GM19239 (cell line): Measurements from ENCODE around the gene SPI1.
"Not testable (repeated sequence)": the region's sequence is repeated elsewhere in the genome, so short reads cannot be mapped to it uniquely, and the experiment has no call there.

Experiments
- DNase-seq: peaks from one replicate; pipeline ENCODE4 v3.0.0; 2011; ENCODE audit warnings: low spot score; ENCODE audit not compliant: insufficient read length
- FAIRE-seq: peaks from 2 replicates; lab custom pipeline; 2011; peaks lifted over from hg19 to GRCh38; lab: Jason Lieb, UNC

SPI1 gene

GRCh38 chr11:47329431-47329986, 48.8 kb downstream of the SPI1 start:
- no peak for FAIRE-seq
- no peak for DNase-seq

- DNase-seq, result no peak
Observed at GRCh38 chr11:47328449-47329390, 49.6 kb downstream of the SPI1 start.

DNA sequence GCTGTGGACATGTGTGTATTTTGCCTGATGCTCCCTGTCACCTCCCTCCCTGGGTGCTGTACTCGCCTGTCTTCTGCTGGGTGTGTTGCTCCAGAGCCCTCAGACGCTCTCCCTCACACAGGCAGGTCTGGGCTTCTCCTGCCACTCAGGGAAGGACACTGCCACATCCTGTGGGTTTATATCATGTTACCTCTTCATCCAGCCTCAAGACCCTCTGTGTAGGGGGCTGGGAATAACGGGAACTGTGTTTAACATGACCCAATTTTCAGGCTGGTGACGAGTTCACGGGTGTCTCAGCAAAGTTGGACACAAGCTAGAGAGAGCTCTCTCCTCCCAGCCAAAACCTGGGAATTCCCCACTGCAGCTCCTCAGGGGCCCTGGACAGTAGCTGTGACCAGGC, 50.4 kb downstream of the SPI1 start:
- DNase-seq (no peak), FAIRE-seq (no peak)

More at GRCh38 chr11:47328449-47329390, 49.6 kb downstream of the SPI1 start:
- no peak for FAIRE-seq

GRCh38 chr11:47327025-47327424, 51.3 kb downstream of the SPI1 start:
- DNase-seq (no peak), FAIRE-seq (no peak)

DNA sequence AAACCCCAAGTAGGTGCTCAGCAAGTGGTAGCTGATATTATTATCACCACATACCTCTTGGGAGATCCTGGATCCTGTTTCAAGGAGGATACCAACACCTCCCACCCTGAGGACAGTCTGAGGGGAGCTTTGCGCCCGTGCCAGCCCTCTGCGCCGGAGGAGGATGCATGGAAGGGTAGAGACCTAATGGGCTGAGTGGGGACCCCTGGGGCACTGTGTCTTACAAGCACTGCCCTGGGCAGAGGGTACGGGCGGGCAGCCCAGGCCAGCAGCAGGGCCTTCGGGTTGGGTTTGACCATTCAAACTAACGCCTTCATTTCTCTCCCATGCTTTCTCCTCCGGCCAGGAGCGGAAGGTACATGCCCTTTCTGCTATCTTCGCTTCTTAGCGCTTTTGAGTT, 52.1 kb downstream of the SPI1 start:
- FAIRE-seq, result no peak
- DNase-seq, result no peak

- FAIRE-seq (no peak), DNase-seq (no peak)
Observed at GRCh38 chr11:47325271-47326041, 52.9 kb downstream of the SPI1 start.

GRCh38 chr11:47324520-47324919, 53.8 kb downstream of the SPI1 start:
- no peak for FAIRE-seq
- DNase-seq, result no peak

DNA sequence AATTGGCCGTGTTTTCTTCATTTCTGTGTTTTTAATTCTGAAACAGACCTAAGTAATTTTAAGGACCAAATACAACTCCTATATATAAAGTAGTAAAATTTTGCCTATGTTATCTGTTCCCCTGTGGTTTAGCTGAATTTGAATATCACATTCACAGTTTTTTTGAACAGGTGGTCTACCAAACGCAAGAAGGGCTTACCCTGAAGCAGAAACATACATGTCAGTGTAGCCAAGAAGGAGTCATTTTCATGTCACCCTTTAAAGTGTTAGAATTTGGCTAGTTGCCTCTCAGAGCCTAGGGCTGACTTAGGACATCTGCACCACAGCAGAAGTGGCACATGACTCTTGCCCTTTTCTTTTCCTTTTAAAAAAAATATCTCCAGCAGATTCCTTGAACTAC, 60.2 kb downstream of the SPI1 start:
- FAIRE-seq (no peak), DNase-seq (no peak)

DNA sequence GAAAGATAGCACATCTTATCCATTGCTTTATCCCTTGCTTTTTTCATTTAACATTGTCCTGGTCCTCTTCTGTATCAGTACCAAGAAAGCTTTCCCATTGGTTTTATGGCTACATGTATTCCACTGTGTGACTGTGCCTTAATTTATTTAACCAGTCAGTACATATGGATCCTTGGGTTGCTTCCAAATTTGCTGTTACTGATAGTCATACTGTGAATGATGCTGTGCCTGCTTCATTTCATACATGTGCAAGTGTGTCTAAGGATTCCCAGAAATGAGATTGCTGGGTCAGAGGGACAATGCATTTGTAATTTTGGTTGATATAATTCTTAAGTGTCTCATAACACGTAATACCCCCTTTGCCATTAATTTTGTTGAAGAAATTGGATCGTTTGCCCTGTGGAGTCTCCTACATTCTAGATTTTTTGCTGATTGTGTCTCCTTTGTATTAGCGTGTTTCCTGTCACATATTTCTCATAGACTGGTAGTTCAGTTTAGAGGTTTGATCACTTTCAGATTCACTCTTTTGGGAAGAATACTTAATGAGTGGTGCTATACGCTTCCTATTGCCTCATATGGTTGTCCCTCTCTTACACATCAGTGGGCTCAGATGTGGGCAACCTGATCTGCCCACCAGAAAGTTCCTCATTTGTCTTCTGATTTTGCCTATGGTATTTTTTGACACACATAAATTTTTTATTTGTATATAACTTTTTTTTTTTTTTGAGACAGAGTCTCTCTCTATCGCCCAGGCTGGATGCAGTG, 61.1 kb downstream of the SPI1 start:
- FAIRE-seq, result no peak
- no peak for DNase-seq

DNA sequence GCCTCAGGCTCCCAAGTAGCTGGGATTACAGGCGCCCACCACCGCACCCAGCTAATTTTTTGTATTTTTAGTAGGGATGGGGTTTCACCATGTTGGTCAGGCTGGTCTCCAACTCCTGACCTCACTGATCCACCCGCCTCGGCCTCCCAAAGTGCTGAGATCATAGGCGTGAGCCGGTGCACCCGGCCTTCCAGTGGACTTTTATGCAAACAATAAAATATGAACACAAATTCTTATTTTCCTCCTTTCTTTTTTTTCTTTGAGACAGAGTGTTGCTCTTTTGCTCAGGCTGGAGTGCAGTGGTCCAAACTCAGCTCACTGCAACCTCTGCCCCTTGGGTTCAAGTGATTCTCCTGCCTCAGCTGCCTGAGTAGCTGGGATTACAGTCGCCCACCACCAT, 61.8 kb downstream of the SPI1 start:
- FAIRE-seq, DNase-seq: not testable (repeated sequence)

- no peak for DNase-seq
- no peak for FAIRE-seq
Observed at GRCh38 chr11:47314992-47315391, 63.4 kb downstream of the SPI1 start.

GRCh38 chr11:47308050-47308823, 70.1 kb downstream of the SPI1 start:
- DNase-seq (no peak), FAIRE-seq (no peak)

DNA sequence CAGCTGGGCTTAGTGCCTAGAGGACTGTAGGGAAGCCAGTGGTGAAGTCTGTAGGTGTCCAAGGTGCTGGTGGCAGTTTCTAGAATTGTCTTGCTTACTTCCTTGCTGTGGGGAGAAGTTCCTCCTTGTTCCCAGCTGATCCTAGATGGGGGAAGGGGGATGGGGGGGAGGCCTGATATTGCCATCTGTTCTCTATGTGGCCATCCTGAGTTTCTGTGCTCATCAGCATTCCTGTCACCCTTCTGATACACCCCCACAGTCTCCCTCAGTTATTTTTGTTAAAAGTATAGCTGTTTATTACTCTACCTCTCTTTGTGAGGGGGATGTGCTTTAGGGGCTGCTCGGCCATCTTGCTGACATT, 71.9 kb downstream of the SPI1 start:
- DNase-seq (no peak), FAIRE-seq (no peak)

- no peak for FAIRE-seq
- DNase-seq, result no peak
Observed at GRCh38 chr11:47305734-47306483, 72.4 kb downstream of the SPI1 start.
